ENCODE measurements around the gene PIBF1. TPM values are rescaled to one million over a fixed set of nuclear protein-coding genes. Genes with fewer than 3 reads are reported as not detected.
"Not testable (repeated sequence)": the region's sequence is repeated elsewhere in the genome, so short reads cannot be mapped to it uniquely, and the experiment has no call there.

PIBF1 gene
- total and polyA plus RNA-seq, 7 donors = 6.5 to 24.0 (median 17.7) TPM

- H3K9me3 ChIP-seq = no peaks in the 10 kb centered on the region
- H3K36me3 ChIP-seq = no peaks in the 10 kb centered on the region
- intact Hi-C loops (cut with DNase I) = no loop called here
- H3K4me3 ChIP-seq = no peak overlapping the region
- peaks cover 0 to 6% (median 3%) of the 10 kb centered on the region in 4 donors for H3K4me1 ChIP-seq
- DNase-seq = no peak
- TF ChIP-seq EP300 (IDR thresholded peaks at IDR 0.05) (no peak), POLR2AphosphoS5 (IDR thresholded peaks at IDR 0.05) (no peak), POLR2A (IDR thresholded peaks at IDR 0.05) (no peak)
- TF ChIP-seq, protein P1, sequence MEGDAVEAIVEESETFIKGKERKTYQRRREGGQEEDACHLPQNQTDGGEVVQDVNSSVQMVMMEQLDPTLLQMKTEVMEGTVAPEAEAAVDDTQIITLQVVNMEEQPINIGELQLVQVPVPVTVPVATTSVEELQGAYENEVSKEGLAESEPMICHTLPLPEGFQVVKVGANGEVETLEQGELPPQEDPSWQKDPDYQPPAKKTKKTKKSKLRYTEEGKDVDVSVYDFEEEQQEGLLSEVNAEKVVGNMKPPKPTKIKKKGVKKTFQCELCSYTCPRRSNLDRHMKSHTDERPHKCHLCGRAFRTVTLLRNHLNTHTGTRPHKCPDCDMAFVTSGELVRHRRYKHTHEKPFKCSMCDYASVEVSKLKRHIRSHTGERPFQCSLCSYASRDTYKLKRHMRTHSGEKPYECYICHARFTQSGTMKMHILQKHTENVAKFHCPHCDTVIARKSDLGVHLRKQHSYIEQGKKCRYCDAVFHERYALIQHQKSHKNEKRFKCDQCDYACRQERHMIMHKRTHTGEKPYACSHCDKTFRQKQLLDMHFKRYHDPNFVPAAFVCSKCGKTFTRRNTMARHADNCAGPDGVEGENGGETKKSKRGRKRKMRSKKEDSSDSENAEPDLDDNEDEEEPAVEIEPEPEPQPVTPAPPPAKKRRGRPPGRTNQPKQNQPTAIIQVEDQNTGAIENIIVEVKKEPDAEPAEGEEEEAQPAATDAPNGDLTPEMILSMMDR (IDR thresholded peaks at IDR 0.05) = no peak
- H3K27me3 ChIP-seq = no peaks in the 10 kb centered on the region
- no peak overlapping the region for H3K27ac ChIP-seq
- 99 to 100% methylated on average over 1 of the region's 1 CpG for WGBS, 2 donors
Observed at GRCh38 chr13:72889495-72889894, 107.6 kb downstream of the PIBF1 start.

GRCh38 chr13:72890546-72890945 lies 108.6 kb downstream of the PIBF1 start:
- no peak for DNase-seq
- Histone ChIP-seq H3K9me3 (no peaks in the 10 kb centered on the region), H3K27me3 (no peaks in the 10 kb centered on the region), H3K36me3 (no peaks in the 10 kb centered on the region), H3K27ac (no peak overlapping the region), H3K4me3 (no peak overlapping the region), H3K4me1 (peaks cover 0 to 6% (median 3%) of the 10 kb centered on the region in 4 donors)
- WGBS, 2 donors = 86 to 87% methylated on average over 2 of the region's 2 CpGs
- intact Hi-C loops (cut with DNase I) = no loop called here
- TF ChIP-seq EP300 (IDR thresholded peaks at IDR 0.05) = no peak
- no peak for TF ChIP-seq POLR2A (IDR thresholded peaks at IDR 0.05)
- TF ChIP-seq POLR2AphosphoS5 (IDR thresholded peaks at IDR 0.05) = no peak
- TF ChIP-seq, protein P1 (IDR thresholded peaks at IDR 0.05) = no peak

GRCh38 chr13:72891423-72891822 lies 109.5 kb downstream of the PIBF1 start:
- H3K4me3 ChIP-seq = no peak overlapping the region
- no peaks in the 10 kb centered on the region for H3K27me3 ChIP-seq
- peaks cover 0 to 8% (median 5%) of the 10 kb centered on the region in 4 donors for H3K36me3 ChIP-seq
- TF ChIP-seq POLR2A (IDR thresholded peaks at IDR 0.05) = no peak
- TF ChIP-seq, protein P1 (IDR thresholded peaks at IDR 0.05) = no peak
- no peak for TF ChIP-seq EP300 (IDR thresholded peaks at IDR 0.05)
- H3K27ac ChIP-seq = no peak overlapping the region
- 98% methylated on average over 3 of the region's 3 CpGs for WGBS, 2 donors
- DNase-seq = no peak
- H3K4me1 ChIP-seq = peaks cover 0 to 1% (median 0%) of the 10 kb centered on the region in 4 donors
- no peaks in the 10 kb centered on the region for H3K9me3 ChIP-seq
- intact Hi-C loops (cut with DNase I) = no loop called here

DNA sequence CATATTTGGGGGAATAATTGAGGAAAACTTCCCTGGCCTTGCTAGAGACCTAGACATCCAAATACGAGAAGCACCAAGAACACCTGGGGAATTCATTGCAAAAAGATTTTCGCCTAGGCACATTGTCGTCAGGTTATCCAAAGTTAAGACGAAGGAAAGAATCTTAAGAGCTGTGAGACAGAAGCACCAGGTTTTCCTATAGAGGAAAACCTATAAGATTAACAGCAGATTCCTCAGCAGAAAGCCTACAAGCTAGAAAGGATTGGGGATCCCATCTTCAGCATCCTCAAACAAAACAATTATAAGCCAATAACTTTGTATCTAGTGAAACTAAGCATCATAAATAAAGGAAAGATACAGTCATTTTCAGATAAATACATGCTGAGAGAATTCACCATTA lies 114.9 kb downstream of the PIBF1 start:
- H3K4me3 ChIP-seq = no peak overlapping the region
- peaks cover 0 to 8% (median 5%) of the 10 kb centered on the region in 4 donors for H3K36me3 ChIP-seq
- TF ChIP-seq POLR2AphosphoS5 (IDR thresholded peaks at IDR 0.05) (no peak), POLR2A (IDR thresholded peaks at IDR 0.05) (no peak), EP300 (IDR thresholded peaks at IDR 0.05) (no peak)
- TF ChIP-seq, protein P1 (IDR thresholded peaks at IDR 0.05) = no peak
- no peaks in the 10 kb centered on the region for H3K27me3 ChIP-seq
- no peaks in the 10 kb centered on the region for H3K9me3 ChIP-seq
- no peak for DNase-seq
- H3K4me1 ChIP-seq = no peaks in the 10 kb centered on the region
- WGBS, 2 donors = 97% methylated on average over 4 of the region's 4 CpGs
- no peak overlapping the region for H3K27ac ChIP-seq
- intact Hi-C loops (cut with DNase I) = no loop called here

- DNase-seq; H3K4me1 ChIP-seq; H3K4me3 ChIP-seq; H3K27me3 ChIP-seq; H3K9me3 ChIP-seq; H3K27ac ChIP-seq; intact Hi-C loops (cut with DNase I); H3K36me3 ChIP-seq: not testable (repeated sequence)
- WGBS, 2 donors = 91 to 95% methylated on average over 7 of the region's 7 CpGs
Observed at GRCh38 chr13:72901546-72901945, 119.6 kb downstream of the PIBF1 start.
